A549 (cell line): ENCODE data around the gene ZNF586. TPM values are rescaled to one million over a fixed set of nuclear protein-coding genes. Genes with fewer than 3 reads are reported as not detected.
"Not testable (repeated sequence)": the region's sequence is repeated elsewhere in the genome, so short reads cannot be mapped to it uniquely, and the experiment has no call there.

Source experiments
- ATAC-seq, 2 experiments: fragments of 200-7000 bp in 1 of 2; fragments of >200 bp in 1 of 2; cut with Nextera tagmentation in 1 of 2; cut with Tn5 transposase in 1 of 2; 3 replicates each; pipeline versions ENCODE4 v1.8.0 to v1.9.1; 2018 to 2020; ENCODE audit warnings: mild to moderate bottlenecking in 1 of 2, moderate library complexity in 1 of 2
- CTCF ChIA-PET: fragments of 300-600 bp; sonication (Branson Sonifier 250); formaldehyde crosslinking; extraction: SDS; loops from one replicate; lab custom pipeline; 2021; ENCODE audit warnings: antibody characterized with exemption, inconsistent platforms; lab: Yijun Ruan, JAX
- POLR2A ChIA-PET: fragments of 350-600 bp; formaldehyde crosslinking; extraction: SDS; loops from one replicate; lab custom pipeline; 2021; ENCODE audit warnings: antibody characterized with exemption, inconsistent platforms; lab: Yijun Ruan, JAX
- DNase-seq, 2 experiments: peaks; one replicate each; pipeline versions ENCODE4 v3.0.0 to v3.0.0-alpha.2; 2011 to 2016; ENCODE audit warnings: low read depth in 1 of 2, low spot score in 1 of 2
- FAIRE-seq: peaks from 2 replicates; lab custom pipeline; 2011; peaks lifted over from hg19 to GRCh38; lab: Jason Lieb, UNC
- H3K27ac ChIP-seq, 2 experiments: fragments of >200 bp; sonication (Bioruptor Twin); formaldehyde crosslinking; 3 replicates each; pipeline ENCODE4 v1.5.1; 2016 to 2017
- H3K4me1 ChIP-seq: fragments of >200 bp; sonication (Bioruptor Twin); formaldehyde crosslinking; 3 replicates; pipeline ENCODE4 v1.6.1; 2016
- H3K4me2 ChIP-seq: fragments of >200 bp; sonication (Bioruptor Twin); formaldehyde crosslinking; 3 replicates; pipeline ENCODE4 v1.6.1; 2016
- H3K4me3 ChIP-seq: fragments of >200 bp; sonication (Bioruptor Twin); formaldehyde crosslinking; 3 replicates; pipeline ENCODE4 v1.5.1; 2016
- H3K9me3 ChIP-seq: fragments of >200 bp; sonication (Bioruptor Twin); formaldehyde crosslinking; 3 replicates; pipeline ENCODE4 v1.6.1; 2016
- BCL3 ChIP-seq: fragments of >200 bp; sonication (Bioruptor Twin); formaldehyde crosslinking; IDR thresholded peaks from 3 replicates; pipeline ENCODE4 v1.6.1; 2016
- BHLHE40 ChIP-seq: IDR thresholded peaks from 2 replicates; pipeline ENCODE4 v1.6.1; 2012; ENCODE audit warnings: low read depth, low read length, inconsistent platforms
- CHD2 ChIP-seq: fragments of 150-350 bp; IDR thresholded peaks from 2 replicates; pipeline ENCODE4 v1.6.1; 2014; ENCODE audit warnings: low read length; ENCODE audit not compliant: partially characterized antibody
- JUN ChIP-seq, 2 experiments: fragments of >200 bp; sonication (Bioruptor Twin); formaldehyde crosslinking; IDR thresholded peaks; 2 replicates in 1 of 2; 3 replicates in 1 of 2; pipeline ENCODE4 v1.6.1; 2016 to 2017
- MAZ ChIP-seq: fragments of 150-350 bp; IDR thresholded peaks from 2 replicates; pipeline ENCODE4 v1.6.1; 2014; ENCODE audit warnings: antibody characterized with exemption, low read depth, low read length, borderline replicate concordance
- PHF8 ChIP-seq: fragments of 200-600 bp; sonication (generic); IDR thresholded peaks from 2 replicates; pipeline ENCODE4 v1.6.1; 2016; ENCODE audit warnings: low read depth, mild to moderate bottlenecking, antibody characterized with exemption, moderate library complexity, borderline replicate concordance
- POLR2A ChIP-seq: IDR thresholded peaks from 2 replicates; pipeline ENCODE4 v1.6.1; 2012; ENCODE audit warnings: mild to moderate bottlenecking, low read length
- RAD21 ChIP-seq, 2 experiments: fragments of >200 bp in 1 of 2; sonication (Bioruptor Twin) in 1 of 2; formaldehyde crosslinking in 1 of 2; IDR thresholded peaks in 1 of 2; conservative IDR thresholded peaks in 1 of 2; 2 replicates in 1 of 2; 3 replicates in 1 of 2; pipeline ENCODE4 v1.6.1; 2012 to 2018; ENCODE audit warnings: inconsistent platforms in 1 of 2
- ZC3H11A ChIP-seq: fragments of 450-650 bp; IDR thresholded peaks from 2 replicates; pipeline ENCODE4 v1.6.1; 2014; ENCODE audit warnings: antibody characterized with exemption, mild to moderate bottlenecking
- ZNF302 ChIP-seq: fragments of 250-450 bp; sonication (Bioruptor Pico); IDR thresholded peaks from 2 replicates; pipeline ENCODE4 v1.9.0; 2021; ENCODE audit warnings: inconsistent platforms, mild to moderate bottlenecking, moderate library complexity
- WGBS: methylation state at CpG from one replicate; pipeline ENCODE4 v1.1.6; 2017; ENCODE audit errors: missing lambda C conversion rate; 5-methylcytosine and 5-hydroxymethylcytosine counted together
- polyA plus RNA-seq, 4 experiments: library from polyadenylated mRNA; depleted of rRNA in 3 of 4; stranded (reverse); fragments of >200 nt; fragmentation: RNase III in 1 of 4; extraction: RNeasy Plus Mini Kit Qiagen cat#74134 plus additional on column Dnase treatment in 1 of 4; gene quantifications; 2 replicates in 3 of 4; 3 replicates in 1 of 4; pipeline ENCODE4 v1.2.3, GENCODE V29; 2011 to 2017

Gene ZNF586
- polyA plus RNA-seq, 2 of the 4 experiments (the other 2 are of a cell fraction): 7.1 to 8.2 TPM

GRCh38 chr19:57819475-57820148 is 50.1 kb downstream of the ZNF586 start (continued):
- TF ChIP-seq CHD2: no peak
- no peak for TF ChIP-seq ZC3H11A
- TF ChIP-seq PHF8: peak; percentile 59; the same call in 1 of the 2 replicates
- TF ChIP-seq MAZ: no peak
- TF ChIP-seq BCL3: 0 out of 3 replicates have a peak, but pooled peaks have one; percentile 90
- TF ChIP-seq RAD21 (conservative IDR thresholded peaks at IDR 0.05 in 1 of 2, IDR thresholded peaks at IDR 0.05 in 1 of 2): peak; percentile 21 to 22; a peak in 2 of 5 replicates
- TF ChIP-seq BHLHE40: no peak
- TF ChIP-seq JUN (IDR thresholded peaks at IDR 0.05): peak; percentile 58 to 72; a peak in 3 of 5 replicates
- TF ChIP-seq POLR2A: peak; percentile 90
- TF ChIP-seq ZNF302 (CRISPR knock-in tag): no peak

- ATAC-seq: no peak
Measured at GRCh38 chr19:57820599-57820998, 51.1 kb downstream of the ZNF586 start.

GRCh38 chr19:57821095-57821494 is 51.6 kb downstream of the ZNF586 start:
- H3K27ac ChIP-seq, DNase-seq, POLR2A ChIA-PET, ATAC-seq, H3K4me1 ChIP-seq, FAIRE-seq, CTCF ChIA-PET: not testable (repeated sequence)
- Histone ChIP-seq H3K4me3 (peak overlapping the region; percentile 83), H3K4me2 (peak overlapping the region; percentile 94), H3K9me3 (peaks cover 27% of the 10 kb centered on the region)
- WGBS: 100% methylated on average over 2 of the region's 3 CpGs

More at GRCh38 chr19:57820599-57820998, 51.1 kb downstream of the ZNF586 start:
- peak overlapping the region; percentile 94 for H3K4me2 ChIP-seq
- peaks cover 5% of the 10 kb centered on the region; the same call in 2 of the 3 replicates for H3K4me1 ChIP-seq
- DNase-seq: no peak
- WGBS: 64% methylated on average over 6 of the region's 6 CpGs
- no peak for FAIRE-seq
- peak overlapping the region; percentile 90 to 91; a peak in 5 of 6 replicates for H3K27ac ChIP-seq
- H3K4me3 ChIP-seq: peak overlapping the region; percentile 83
- ChIA-PET POLR2A (interaction anchor here (0.6 to 2.1 kb wide), 4 partner anchors 93 to 313 kb away, joined by 4 to 9 read pairs (median 8); partner anchors contain the start of genes ZNF417, ZNF551 and ZNF671), CTCF (no interaction called here)
- TF ChIP-seq ZNF302 (CRISPR knock-in tag) (0 out of 2 replicates have a peak, but pooled peaks have one; percentile 14), JUN (IDR thresholded peaks at IDR 0.05) (no peak)
- peaks cover 23% of the 10 kb centered on the region for H3K9me3 ChIP-seq

GRCh38 chr19:57821501-57821900 is 52.0 kb downstream of the ZNF586 start:
- H3K4me2 ChIP-seq, H3K4me3 ChIP-seq, POLR2A ChIA-PET, ATAC-seq, CTCF ChIA-PET, FAIRE-seq, DNase-seq, H3K27ac ChIP-seq, H3K4me1 ChIP-seq: not testable (repeated sequence)
- H3K9me3 ChIP-seq: peaks cover 32% of the 10 kb centered on the region
- 99% methylated on average over 2 of the region's 3 CpGs for WGBS

GRCh38 chr19:57823155-57823554 is 53.7 kb downstream of the ZNF586 start:
- H3K9me3 ChIP-seq: peaks cover 43% of the 10 kb centered on the region
- ATAC-seq, DNase-seq, H3K4me2 ChIP-seq, FAIRE-seq, CTCF ChIA-PET, H3K4me3 ChIP-seq, H3K27ac ChIP-seq, POLR2A ChIA-PET, H3K4me1 ChIP-seq: not testable (repeated sequence)
- WGBS: 83% methylated on average over 2 of the region's 2 CpGs

- POLR2A ChIA-PET, H3K4me3 ChIP-seq, H3K4me1 ChIP-seq, CTCF ChIA-PET, ATAC-seq, DNase-seq, H3K4me2 ChIP-seq, H3K27ac ChIP-seq, FAIRE-seq: not testable (repeated sequence)
- H3K9me3 ChIP-seq: peaks cover 46% of the 10 kb centered on the region
- WGBS: 84% methylated on average over 4 of the region's 4 CpGs
Measured at GRCh38 chr19:57823608-57824007, 54.1 kb downstream of the ZNF586 start.
